Tibial nerve (tissue), 4 donors: ENCODE data around the gene CLRN2.

Source experiments
- CTCF ChIP-seq, 5 experiments: fragments of 200-600 bp in 3 of 5; fragments of 450-650 bp in 2 of 5; sonication (generic) in 3 of 5; IDR thresholded peaks; one replicate each; pipeline ENCODE4 v1.5.1; 2016 to 2019; ENCODE audit warnings: antibody characterized with exemption in 5 of 5, mild to moderate bottlenecking in 3 of 5, moderate library complexity in 2 of 5
- EP300 ChIP-seq, 2 donors: sonication (generic); formaldehyde crosslinking; IDR thresholded peaks; one replicate each; pipeline ENCODE4 v1.6.1; 2017; ENCODE audit warnings: antibody characterized with exemption in 2 of 2, mild to moderate bottlenecking in 1 of 2
- POLR2A ChIP-seq, 2 donors: fragments of 450-650 bp; IDR thresholded peaks; one replicate each; pipeline ENCODE4 v1.6.1; 2017; ENCODE audit warnings: antibody characterized with exemption in 2 of 2, mild to moderate bottlenecking in 2 of 2, moderate library complexity in 2 of 2

DNA sequence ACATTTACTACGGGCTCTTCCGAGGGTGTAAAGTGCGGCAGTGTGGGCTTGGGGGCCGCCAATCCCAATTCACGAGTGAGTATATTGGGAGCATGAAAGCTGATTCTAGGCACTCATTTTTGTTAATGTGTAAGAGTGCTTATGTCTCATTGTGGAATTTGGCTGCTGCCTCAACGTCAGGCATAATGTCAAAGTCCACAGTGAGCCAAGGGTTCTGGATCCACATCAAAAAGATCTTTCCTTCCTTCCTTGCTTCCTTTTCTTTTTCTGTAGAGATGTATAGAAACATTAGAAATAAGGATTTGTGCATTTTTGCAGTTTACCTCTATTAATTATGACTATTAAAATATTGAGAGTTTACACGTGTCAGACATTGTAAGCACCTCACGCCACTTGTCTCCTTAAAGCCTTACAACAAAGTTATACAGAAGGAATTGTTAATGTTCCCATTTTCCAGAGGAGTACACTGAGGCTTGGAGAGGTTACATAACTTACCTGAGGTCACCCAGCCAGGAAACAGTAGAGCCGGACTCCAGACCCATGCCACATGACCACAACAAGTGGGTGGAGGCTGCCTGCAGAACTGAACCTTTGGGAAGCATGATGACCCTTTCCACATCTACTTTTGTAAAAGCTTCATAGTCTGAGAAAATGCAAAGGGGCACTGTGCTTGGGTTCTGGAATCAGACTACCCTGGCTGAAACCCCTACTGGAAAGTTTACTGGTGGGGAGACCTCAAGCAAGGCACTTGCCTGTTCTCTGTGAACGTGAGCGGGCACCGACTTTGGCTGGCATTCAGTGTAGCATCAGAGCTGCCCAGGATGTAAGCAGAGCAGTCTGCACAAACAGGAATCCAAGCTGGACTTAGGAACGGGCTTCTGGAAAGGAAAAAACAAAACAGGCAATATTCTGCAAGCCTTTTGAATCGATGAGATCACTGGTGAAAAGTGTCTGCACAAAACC, 761 bp downstream of the CLRN2 start:
- TF ChIP-seq CTCF (IDR thresholded peaks at IDR 0.05) (no peak), POLR2A (IDR thresholded peaks at IDR 0.05) (no peak), EP300 (IDR thresholded peaks at IDR 0.05) (no peak)
